NCI-H146 treated with DMSO at 0.1 percent for 48 hours (cell line): ENCODE results near the gene NFAT5.
"Not testable (repeated sequence)": the region's sequence is repeated elsewhere in the genome, so short reads cannot be mapped to it uniquely, and the experiment has no call there.

ENCODE experiments used
- DNase-seq: peaks from one replicate; lab custom pipeline; 2025; ENCODE audit not compliant: unreplicated experiment; lab: John Stamatoyannopoulos, UW

The NFAT5 gene

DNA sequence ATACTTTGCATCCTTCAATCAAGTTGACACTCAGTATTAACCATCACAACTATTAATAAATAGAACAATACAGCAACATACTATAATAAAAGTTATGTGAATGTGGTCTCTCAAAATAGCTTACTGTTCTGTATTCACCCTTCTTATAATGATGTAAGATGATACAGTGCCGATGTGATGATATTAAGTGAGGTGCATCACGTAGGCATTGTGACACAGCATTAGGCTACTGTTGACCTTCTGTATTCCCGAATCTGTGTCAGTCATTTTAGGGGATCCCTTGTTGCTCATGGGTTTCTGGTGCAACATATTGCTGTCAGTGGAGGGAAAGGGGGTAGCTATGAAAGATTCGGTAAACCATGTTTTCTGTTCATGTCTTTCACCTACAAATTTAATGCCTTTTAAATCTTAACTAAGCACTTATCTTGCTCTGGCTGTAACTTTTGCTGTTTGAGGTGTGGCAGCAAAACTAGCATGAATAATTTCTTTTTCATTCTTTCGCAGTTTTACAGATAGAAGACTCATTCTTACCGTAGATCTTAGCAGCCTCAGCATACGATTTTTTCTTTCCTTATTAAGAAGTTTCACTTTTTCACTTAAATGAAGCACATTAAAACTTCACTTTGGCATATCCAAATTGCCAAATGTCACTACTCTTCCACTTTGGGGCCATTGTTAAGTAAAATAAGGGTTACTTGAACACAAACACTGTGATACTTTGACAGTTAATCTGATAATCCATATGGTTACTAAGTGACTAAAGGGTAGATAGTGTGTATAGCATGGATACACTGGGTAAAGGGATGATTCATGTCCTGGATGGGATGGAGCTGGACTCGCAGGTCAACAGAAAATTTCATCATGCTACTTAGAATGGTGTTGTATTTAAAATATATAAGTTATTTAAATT lies 29.6 kb downstream of the NFAT5 start:
- no peak for DNase-seq

DNA sequence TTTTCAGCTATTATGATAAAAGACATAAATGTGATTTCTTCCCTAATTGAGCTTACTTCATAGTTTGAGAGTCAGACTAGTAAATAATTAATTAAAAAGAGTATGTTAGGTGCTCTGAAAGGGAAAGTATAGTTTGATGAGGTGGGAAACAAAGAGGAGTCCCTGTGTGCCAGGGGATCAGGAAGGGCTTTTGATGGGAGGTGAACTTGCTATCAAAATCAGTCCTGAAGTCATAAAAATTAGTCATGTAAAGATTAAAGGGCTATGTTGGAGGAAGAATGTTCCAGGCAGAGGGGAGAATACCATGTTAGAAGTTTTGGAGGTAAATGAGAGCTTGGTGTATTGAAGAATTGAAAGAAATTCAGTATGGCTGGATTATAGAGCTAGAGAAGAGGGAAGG lies 31.0 kb downstream of the NFAT5 start:
- no peak for DNase-seq

- DNase-seq: no peak
Observed at GRCh38 chr16:69598045-69598444, 32.3 kb downstream of the NFAT5 start.

DNA sequence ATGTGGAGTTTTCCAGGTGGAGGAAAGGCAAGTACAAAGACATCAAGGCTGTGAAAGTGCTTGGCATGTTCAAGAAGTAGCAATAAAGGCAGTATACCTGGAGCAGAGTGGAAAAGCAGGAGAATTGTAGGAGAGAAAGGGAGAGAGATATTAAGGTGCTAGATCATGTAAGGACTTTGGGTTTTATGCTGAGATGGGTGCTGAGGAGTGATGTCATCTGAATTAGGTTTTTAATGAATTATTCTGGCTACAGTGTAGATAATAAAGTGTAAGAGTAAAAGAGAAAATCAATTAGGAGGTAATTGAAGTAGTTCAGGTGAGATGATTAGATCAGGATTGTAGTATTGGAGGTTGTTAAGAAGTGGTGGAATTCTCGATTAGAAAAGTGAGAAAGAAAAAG lies 34.0 kb downstream of the NFAT5 start:
- no peak for DNase-seq

GRCh38 chr16:69600202-69600601 lies 34.4 kb downstream of the NFAT5 start:
- no peak for DNase-seq

DNA sequence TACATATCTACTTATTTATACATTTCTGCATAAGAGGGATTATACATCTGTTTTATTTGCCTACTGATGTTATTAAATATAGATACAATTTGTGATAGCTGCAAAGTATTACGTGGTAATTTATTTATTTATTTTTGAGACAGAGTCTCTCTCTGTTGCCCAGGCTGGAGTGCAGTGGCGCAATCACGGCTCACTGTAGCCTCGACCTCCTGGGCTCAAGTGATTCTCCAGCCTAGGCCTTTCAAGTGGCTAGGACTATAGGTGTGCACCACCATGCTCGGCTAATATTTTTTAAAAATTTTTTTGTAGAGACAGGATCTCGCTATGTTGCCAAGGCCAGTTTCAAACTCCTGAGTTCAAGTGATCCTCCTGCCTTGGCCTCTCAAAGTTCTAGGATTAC lies 35.5 kb downstream of the NFAT5 start:
- DNase-seq: no peak

GRCh38 chr16:69606985-69607384 lies 41.2 kb downstream of the NFAT5 start:
- no peak for DNase-seq

GRCh38 chr16:69607674-69608073 lies 41.9 kb downstream of the NFAT5 start:
- DNase-seq: no peak

DNA sequence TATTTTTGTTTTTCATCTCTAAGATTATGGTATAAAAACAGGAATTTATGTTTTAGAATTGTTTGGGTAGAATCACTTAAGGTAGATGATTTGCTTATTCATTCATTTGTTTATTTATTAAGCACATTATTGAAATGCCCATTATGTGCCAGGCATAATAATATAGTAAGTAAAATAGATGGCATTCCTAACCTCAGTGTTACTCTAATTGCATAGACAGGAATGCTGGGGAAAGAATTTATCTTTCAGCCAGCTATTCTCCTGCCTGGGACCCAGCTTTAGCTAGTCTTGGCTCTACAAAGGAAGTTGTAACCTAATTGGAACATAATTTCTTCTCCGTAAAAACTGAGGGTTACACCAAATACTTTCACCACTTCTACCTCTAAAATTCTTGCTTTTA lies 44.6 kb downstream of the NFAT5 start:
- DNase-seq: no peak

DNA sequence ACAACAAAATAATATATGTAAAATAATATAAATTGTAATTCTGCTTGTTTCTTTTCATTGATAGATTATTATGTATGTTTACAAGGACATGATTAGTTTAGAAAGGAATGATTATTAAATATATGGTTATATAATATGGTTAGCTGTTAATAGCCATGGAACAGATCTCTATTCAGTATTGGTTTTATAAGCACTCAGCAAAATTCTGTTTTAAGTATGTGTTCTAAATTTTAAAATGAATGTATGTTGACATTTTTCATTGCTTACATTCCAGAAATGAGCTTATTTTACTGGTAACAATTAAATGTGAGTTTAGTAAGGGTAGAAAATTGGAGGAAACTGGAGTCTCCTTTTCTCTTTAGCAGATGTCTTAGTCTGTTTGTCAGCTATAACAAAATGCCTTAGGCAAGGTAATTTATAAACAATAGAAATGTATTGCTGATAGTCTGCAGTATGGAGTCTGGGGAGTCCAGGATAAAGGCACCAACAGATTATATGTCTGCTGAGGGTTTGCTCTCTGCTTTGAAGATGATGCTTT lies 45.4 kb downstream of the NFAT5 start:
- peak; percentile 22 for DNase-seq

GRCh38 chr16:69613378-69614154 lies 47.8 kb downstream of the NFAT5 start:
- DNase-seq: no peak

DNA sequence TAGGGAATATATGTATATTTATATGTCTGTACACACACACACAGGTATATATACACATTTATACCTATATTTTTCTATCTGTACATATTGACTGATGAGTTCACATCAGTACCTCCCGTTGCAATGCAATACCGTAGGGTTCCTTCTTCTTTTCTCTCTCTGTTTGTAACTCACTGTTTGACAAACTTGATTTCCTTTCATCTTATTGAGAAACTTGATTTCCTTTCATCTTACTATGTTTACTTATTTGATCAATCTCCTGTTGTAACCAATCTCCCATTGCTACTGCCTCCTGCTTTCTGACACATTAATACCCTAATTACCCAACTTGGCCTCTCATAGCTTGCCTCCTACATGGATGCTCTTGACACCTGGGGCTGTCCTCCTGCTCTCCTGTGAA lies 49.8 kb downstream of the NFAT5 start:
- no peak for DNase-seq

GRCh38 chr16:69616082-69616481 lies 50.3 kb downstream of the NFAT5 start:
- DNase-seq: no peak

DNA sequence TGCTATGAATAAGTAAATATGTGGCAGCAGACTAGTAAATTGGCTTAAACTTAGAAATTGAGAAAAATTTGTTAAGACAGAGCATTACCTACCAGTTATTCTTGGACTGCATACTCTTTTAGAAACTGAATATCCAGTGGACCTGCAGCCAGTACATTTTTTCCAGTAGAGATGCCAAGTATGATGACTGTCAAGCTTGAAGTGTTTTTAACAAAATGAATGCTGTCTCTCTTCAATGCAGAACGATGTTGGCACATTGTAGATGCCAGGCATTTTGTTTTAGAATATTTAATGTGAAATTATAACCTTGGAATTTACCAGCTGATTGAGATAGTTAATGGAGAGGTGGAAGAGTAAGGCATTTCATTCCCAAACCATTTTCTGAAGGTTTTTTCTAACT lies 52.5 kb downstream of the NFAT5 start:
- no peak for DNase-seq

- DNase-seq: no peak
Observed at GRCh38 chr16:69618721-69619120, 53.0 kb downstream of the NFAT5 start.

DNA sequence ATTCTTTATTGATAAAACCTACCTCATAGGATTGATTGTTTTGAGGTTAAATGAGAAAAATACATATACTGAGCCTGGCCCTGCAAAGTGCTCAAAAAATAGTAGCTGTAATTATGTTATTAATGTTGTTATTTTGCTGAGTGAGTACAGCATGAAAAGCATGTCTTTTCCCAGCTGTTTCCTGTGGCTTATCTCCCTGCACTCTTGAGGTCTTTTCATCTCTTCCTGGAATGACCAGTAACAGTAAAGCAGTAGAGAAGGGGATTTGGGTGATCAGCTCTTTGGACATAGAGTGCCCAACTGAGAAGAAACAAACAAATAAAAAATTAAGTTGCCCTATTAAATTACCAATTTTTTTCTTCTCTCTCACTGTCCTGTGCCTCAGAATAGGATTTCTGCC lies 53.7 kb downstream of the NFAT5 start:
- DNase-seq: no peak

DNA sequence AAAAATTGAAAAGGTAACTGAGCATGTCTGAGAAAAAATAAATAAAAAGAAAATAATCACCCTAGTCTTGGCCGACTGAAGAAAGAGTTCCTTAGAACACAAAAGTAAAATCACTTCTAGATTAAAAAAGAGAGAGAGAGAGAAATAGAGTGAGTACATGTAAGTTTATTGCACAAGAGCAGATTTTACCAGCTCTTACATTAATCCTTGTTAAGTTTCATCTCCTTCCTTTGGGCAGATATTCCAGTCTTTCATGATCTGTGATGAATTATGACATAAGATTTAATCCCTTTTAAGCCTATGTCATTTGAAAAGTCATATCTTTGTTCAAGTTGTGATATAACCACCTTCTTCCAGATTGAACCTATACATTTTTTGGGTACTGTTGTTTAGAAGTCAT lies 54.8 kb downstream of the NFAT5 start:
- no peak for DNase-seq

DNA sequence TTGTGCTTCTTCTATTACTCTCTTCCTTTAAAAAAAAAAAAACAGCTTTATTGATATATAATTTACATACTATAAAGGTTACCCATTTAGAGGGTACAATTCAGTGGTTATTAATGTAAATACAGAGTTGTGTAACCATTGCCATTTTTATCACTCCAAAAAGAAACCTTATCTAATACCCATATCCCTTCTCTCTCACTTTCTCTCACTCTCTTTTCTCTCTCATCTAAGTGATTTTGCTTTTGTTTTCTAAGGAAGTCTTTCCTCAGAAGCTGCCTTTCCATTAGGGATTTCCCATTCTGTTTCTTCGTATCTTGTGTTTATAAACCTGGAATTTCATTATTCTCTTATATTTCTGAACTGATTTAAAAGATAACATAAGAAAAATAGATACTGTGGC lies 55.5 kb downstream of the NFAT5 start:
- DNase-seq: no peak

DNA sequence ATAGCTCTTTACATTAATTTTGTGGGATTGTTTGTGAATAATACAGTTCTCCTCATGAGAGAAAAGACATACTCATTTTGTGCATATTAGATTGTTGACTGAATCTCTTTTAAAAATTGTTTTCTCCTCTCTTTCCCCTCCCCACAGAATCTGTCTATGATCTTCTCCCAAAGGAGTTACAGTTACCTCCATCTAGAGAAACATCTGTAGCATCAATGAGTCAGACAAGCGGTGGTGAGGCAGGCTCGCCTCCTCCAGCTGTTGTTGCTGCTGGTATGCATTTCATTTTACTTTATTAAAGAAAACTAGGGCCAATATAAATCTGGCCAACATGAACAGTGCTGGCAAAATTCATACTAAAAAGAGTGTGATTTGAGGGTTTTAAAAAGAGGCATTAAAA lies 60.5 kb downstream of the NFAT5 start:
- DNase-seq: no peak

DNA sequence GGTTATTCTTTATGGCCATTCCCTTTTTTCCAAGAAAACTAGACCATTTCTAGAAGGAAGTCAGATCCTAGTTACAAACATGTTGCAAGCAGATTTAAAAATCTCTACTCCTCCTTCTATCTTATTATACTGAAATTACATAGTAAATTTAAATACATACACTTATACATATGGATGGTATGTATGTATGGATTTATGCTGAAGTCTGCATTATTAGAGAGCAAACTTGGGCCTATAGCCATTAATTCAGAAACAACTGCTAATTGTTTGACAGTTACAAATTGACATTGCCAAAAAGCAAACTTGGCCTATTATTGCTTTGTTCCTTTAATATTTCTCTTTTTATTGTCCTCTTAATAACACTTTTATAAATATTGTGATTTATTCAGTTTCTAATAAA lies 67.1 kb downstream of the NFAT5 start:
- DNase-seq: no peak

GRCh38 chr16:69633375-69633774 lies 67.6 kb downstream of the NFAT5 start:
- DNase-seq: no peak

DNA sequence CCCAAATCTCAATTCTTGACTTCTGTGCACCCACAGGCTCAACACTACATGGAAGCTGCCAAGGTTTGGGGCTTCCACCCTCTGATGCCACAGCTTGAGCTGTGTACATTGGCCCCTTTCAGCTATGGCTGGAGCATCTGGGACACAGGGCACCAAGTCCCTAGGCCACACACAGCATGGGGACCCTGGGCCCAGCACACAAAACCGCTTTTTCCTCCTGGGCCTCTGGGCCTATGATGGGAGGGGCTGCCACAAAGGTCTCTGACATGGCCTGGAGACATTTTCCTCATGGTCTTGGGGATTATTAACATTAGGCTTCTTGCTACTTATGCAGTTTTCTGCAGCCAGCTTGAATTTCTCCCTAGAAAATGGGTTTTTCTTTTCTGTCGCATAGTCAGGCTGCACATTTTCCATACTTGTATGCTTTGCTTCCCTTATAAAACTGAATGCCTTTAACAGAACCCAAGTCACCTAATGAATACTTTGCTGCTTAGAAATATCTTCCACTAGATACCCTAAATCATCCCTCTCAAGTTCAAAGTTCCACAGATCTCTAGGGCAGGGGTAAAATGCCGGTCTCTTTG lies 70.9 kb downstream of the NFAT5 start:
- DNase-seq: not testable (repeated sequence)
